HepG2 (cell line): ENCODE data around the gene EVA1A. TPM values are rescaled to one million over a fixed set of nuclear protein-coding genes. Genes with fewer than 3 reads are reported as not detected.
A peak's percentile ranks its signal among the peaks of the same experiment; 100 is the strongest.

Experiments
- ATF2 ChIP-seq: sonication (generic); formaldehyde crosslinking; IDR thresholded peaks from 2 replicates; pipeline ENCODE4 v1.4.0; 2020; ENCODE audit warnings: missing genetic modification reagents
- CEBPB ChIP-seq: IDR thresholded peaks from 2 replicates; pipeline ENCODE4 v1.6.1; 2011; ENCODE audit warnings: low read depth, low read length, improper control_type of control experiment, borderline replicate concordance
- DRAP1 ChIP-seq: IDR thresholded peaks from 2 replicates; pipeline ENCODE4 v1.6.1; 2016; ENCODE audit warnings: missing genetic modification reagents, missing compliant biosample characterization
- ELF3 ChIP-seq: IDR thresholded peaks from 2 replicates; pipeline ENCODE4 v1.6.1; 2016; ENCODE audit warnings: missing genetic modification reagents, missing compliant biosample characterization
- GATAD2A ChIP-seq: IDR thresholded peaks from 2 replicates; pipeline ENCODE4 v1.6.1; 2016
- HDAC2 ChIP-seq: sonication (generic); formaldehyde crosslinking; IDR thresholded peaks from 2 replicates; pipeline ENCODE4 v1.4.0; 2020; ENCODE audit warnings: missing genetic modification reagents
- HOXD1 ChIP-seq: sonication (generic); formaldehyde crosslinking; IDR thresholded peaks from 2 replicates; pipeline ENCODE4 v1.5.0; 2020; ENCODE audit warnings: missing genetic modification reagents
- MED1 ChIP-seq: sonication (generic); formaldehyde crosslinking; IDR thresholded peaks from 2 replicates; pipeline ENCODE4 v1.4.0; 2020; ENCODE audit warnings: missing genetic modification reagents
- NFE2 ChIP-seq: sonication (generic); formaldehyde crosslinking; IDR thresholded peaks from 2 replicates; pipeline ENCODE4 v1.4.0; 2020; ENCODE audit warnings: missing genetic modification reagents
- RXRB ChIP-seq: IDR thresholded peaks from 2 replicates; pipeline ENCODE4 v1.6.1; 2016; ENCODE audit warnings: borderline replicate concordance, missing genetic modification reagents, missing compliant biosample characterization
- SAP130 ChIP-seq: IDR thresholded peaks from 2 replicates; pipeline ENCODE4 v1.6.1; 2016; ENCODE audit warnings: low read depth
- SCMH1 ChIP-seq: sonication (generic); formaldehyde crosslinking; IDR thresholded peaks from 2 replicates; pipeline ENCODE4 v1.9.0; 2021; ENCODE audit warnings: missing genetic modification reagents, mild to moderate bottlenecking, borderline replicate concordance
- SRF ChIP-seq: IDR thresholded peaks from 2 replicates; pipeline ENCODE4 v1.6.1; 2011; ENCODE audit warnings: mild to moderate bottlenecking, low read depth, low read length, moderate library complexity
- STAG1 ChIP-seq: sonication (generic); formaldehyde crosslinking; IDR thresholded peaks from 2 replicates; pipeline ENCODE4 v1.4.0; 2020; ENCODE audit warnings: missing genetic modification reagents
- TBX2 ChIP-seq: sonication (generic); formaldehyde crosslinking; IDR thresholded peaks from 2 replicates; pipeline ENCODE4 v1.5.0; 2020; ENCODE audit warnings: missing genetic modification reagents, mild to moderate bottlenecking, borderline replicate concordance
- ZKSCAN8 ChIP-seq: IDR thresholded peaks from 2 replicates; pipeline ENCODE4 v1.6.1; 2016; ENCODE audit warnings: borderline replicate concordance, missing genetic modification reagents, missing compliant biosample characterization
- ZMYM4 ChIP-seq: sonication (generic); formaldehyde crosslinking; IDR thresholded peaks from 2 replicates; pipeline ENCODE4 v1.8.1; 2023; ENCODE audit warnings: mild to moderate bottlenecking, missing genetic modification reagents
- ZNF609 ChIP-seq: sonication (generic); formaldehyde crosslinking; IDR thresholded peaks from 2 replicates; pipeline ENCODE4 v1.4.0; 2020; ENCODE audit warnings: mild to moderate bottlenecking, missing genetic modification reagents, borderline replicate concordance
- ZSCAN30 ChIP-seq: sonication (generic); formaldehyde crosslinking; IDR thresholded peaks from 2 replicates; pipeline ENCODE4 v1.5.0; 2020; ENCODE audit warnings: mild to moderate bottlenecking, missing genetic modification reagents
- ZZZ3 ChIP-seq: sonication (generic); formaldehyde crosslinking; IDR thresholded peaks from 2 replicates; pipeline ENCODE4 v1.4.0; 2020; ENCODE audit warnings: missing genetic modification reagents, mild to moderate bottlenecking, borderline replicate concordance
- polyA plus RNA-seq, 8 experiments: library from polyadenylated mRNA; depleted of rRNA in 3 of 8; stranded (reverse) in 7 of 8; unstranded in 1 of 8; fragments of >200 nt; fragmentation: Illumina TruSeq in 4 of 8; extraction: Trizol in 4 of 8; gene quantifications; 2 replicates each; pipeline versions ENCODE4 v1.2.1 to v1.2.3, GENCODE V29; 2011 to 2016; ENCODE audit warnings: low read depth in 4 of 8, missing spikeins in 1 of 8, mixed read lengths in 1 of 8; ENCODE audit not compliant: insufficient read depth in 1 of 8
- total RNA-seq, 5 experiments: library from RNA; depleted of rRNA; stranded (reverse); fragments of >200 nt; fragmentation: Illumina TruSeq; extraction: Trizol; gene quantifications; 2 replicates each; pipeline ENCODE4 v1.2.3, GENCODE V29; 2016; ENCODE audit warnings: low read depth in 1 of 5
- TF ChIP-seq, protein P1 (sequence below): sonication (generic); formaldehyde crosslinking; IDR thresholded peaks from 2 replicates; pipeline ENCODE4 v1.4.0; 2020; ENCODE audit warnings: mild to moderate bottlenecking, missing genetic modification reagents
- TF ChIP-seq, protein P2 (sequence below): sonication (generic); formaldehyde crosslinking; conservative IDR thresholded peaks from 2 replicates; pipeline ENCODE4 v1.4.0; 2020; ENCODE audit warnings: missing genetic modification reagents

The EVA1A gene
- total and polyA plus RNA-seq, 2 of the 13 experiments (the other 11 are each of a cell fraction or from before 2014, with no cell fraction given), result 57.5 to 57.8 TPM

DNA sequence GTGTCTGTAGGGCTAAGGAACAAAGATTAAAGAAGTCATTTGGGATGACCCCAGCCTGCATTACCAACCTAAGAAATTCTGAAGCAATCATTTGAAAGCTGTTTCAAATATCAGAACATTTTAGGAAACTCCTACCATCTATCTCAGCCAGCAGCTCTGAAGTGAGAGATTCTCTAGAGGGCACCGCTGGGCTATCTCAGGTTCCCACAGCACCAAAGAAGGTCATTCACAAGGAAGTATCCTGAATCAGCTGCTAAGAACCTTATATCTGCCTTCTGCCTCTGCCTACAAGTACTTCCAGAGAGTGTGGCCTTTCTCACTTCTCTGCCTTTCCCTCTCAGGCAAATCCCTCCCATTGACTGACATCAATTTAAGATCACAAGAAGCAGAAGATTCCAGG lies 13.4 kb upstream of the EVA1A start (continued):
- TF ChIP-seq DRAP1 (CRISPR knock-in tag), result 0 out of 2 replicates have a peak, but pooled peaks have one; percentile 28
- 0 out of 2 replicates have a peak, but pooled peaks have one; percentile 21 for TF ChIP-seq SAP130 (CRISPR knock-in tag)
- no peak for TF ChIP-seq CEBPB
- TF ChIP-seq, protein P1, sequence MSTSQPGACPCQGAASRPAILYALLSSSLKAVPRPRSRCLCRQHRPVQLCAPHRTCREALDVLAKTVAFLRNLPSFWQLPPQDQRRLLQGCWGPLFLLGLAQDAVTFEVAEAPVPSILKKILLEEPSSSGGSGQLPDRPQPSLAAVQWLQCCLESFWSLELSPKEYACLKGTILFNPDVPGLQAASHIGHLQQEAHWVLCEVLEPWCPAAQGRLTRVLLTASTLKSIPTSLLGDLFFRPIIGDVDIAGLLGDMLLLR (CRISPR knock-in tag), result no peak
- TF ChIP-seq GATAD2A (CRISPR knock-in tag), result peak; percentile 37; the same call in 1 of the 2 replicates
- no peak for TF ChIP-seq ZZZ3 (CRISPR knock-in tag)
- no peak for TF ChIP-seq SCMH1
- TF ChIP-seq ZKSCAN8 (CRISPR knock-in tag), result no peak
- peak; percentile 38; the same call in 1 of the 2 replicates for TF ChIP-seq ATF2
- TF ChIP-seq TBX2 (CRISPR knock-in tag), result peak; percentile 43; the same call in 1 of the 2 replicates
- TF ChIP-seq ZSCAN30 (CRISPR knock-in tag), result no peak
- no peak for TF ChIP-seq HOXD1 (CRISPR knock-in tag)
- peak; percentile 47 for TF ChIP-seq RXRB (CRISPR knock-in tag)
- 0 out of 2 replicates have a peak, but pooled peaks have one; percentile 25 for TF ChIP-seq HDAC2 (CRISPR knock-in tag)
- peak; percentile 57 for TF ChIP-seq STAG1
- TF ChIP-seq ELF3 (CRISPR knock-in tag), result peak; percentile 76
- TF ChIP-seq SRF, result 0 out of 2 replicates have a peak, but pooled peaks have one; percentile 48
- TF ChIP-seq NFE2 (CRISPR knock-in tag), result no peak
- peak; percentile 24; the same call in 1 of the 2 replicates for TF ChIP-seq MED1 (CRISPR knock-in tag)
- peak; percentile 24; the same call in 1 of the 2 replicates for TF ChIP-seq ZMYM4 (CRISPR knock-in tag)
- TF ChIP-seq, protein P2, sequence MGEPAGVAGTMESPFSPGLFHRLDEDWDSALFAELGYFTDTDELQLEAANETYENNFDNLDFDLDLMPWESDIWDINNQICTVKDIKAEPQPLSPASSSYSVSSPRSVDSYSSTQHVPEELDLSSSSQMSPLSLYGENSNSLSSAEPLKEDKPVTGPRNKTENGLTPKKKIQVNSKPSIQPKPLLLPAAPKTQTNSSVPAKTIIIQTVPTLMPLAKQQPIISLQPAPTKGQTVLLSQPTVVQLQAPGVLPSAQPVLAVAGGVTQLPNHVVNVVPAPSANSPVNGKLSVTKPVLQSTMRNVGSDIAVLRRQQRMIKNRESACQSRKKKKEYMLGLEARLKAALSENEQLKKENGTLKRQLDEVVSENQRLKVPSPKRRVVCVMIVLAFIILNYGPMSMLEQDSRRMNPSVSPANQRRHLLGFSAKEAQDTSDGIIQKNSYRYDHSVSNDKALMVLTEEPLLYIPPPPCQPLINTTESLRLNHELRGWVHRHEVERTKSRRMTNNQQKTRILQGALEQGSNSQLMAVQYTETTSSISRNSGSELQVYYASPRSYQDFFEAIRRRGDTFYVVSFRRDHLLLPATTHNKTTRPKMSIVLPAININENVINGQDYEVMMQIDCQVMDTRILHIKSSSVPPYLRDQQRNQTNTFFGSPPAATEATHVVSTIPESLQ (CRISPR knock-in tag), result 0 out of 2 replicates have a peak, but pooled peaks have one; percentile 35
- TF ChIP-seq ZNF609, result no peak
